Thymus (tissue), 11 donors: Measurements from ENCODE around the gene COL15A1. TPM values are rescaled to one million over a fixed set of nuclear protein-coding genes. Genes with fewer than 3 reads are reported as not detected.

Experiments
- DNase-seq, 9 donors: peaks; one replicate each; pipeline ENCODE4 v3.0.0-alpha.2; 2013; ENCODE audit warnings: low spot score in 9 of 9, low read depth in 6 of 9, missing footprints in 1 of 9
- H3K27ac ChIP-seq, 2 donors: one replicate each; pipeline ENCODE4 v1.5.1; 2013; ENCODE audit warnings: control low read depth in 1 of 2, low read depth in 1 of 2, low read length in 1 of 2, mild to moderate bottlenecking in 1 of 2, moderate library complexity in 1 of 2
- H3K27me3 ChIP-seq, 2 donors: one replicate each; pipeline ENCODE4 v1.5.1; 2013; ENCODE audit warnings: low read length in 1 of 2; ENCODE audit not compliant: control insufficient read depth in 2 of 2, insufficient read depth in 1 of 2
- H3K36me3 ChIP-seq, 2 donors: one replicate each; pipeline ENCODE4 v1.5.1; 2013; ENCODE audit warnings: low read length in 1 of 2, mild to moderate bottlenecking in 1 of 2, moderate library complexity in 1 of 2; ENCODE audit not compliant: control insufficient read depth in 2 of 2, insufficient read depth in 2 of 2
- H3K4me1 ChIP-seq, 2 donors: one replicate each; pipeline ENCODE4 v1.5.1; 2013; ENCODE audit warnings: low read length in 2 of 2; ENCODE audit not compliant: control insufficient read depth in 2 of 2, insufficient read depth in 2 of 2
- H3K4me3 ChIP-seq, 2 donors: one replicate each; pipeline ENCODE4 v1.5.1; 2013; ENCODE audit warnings: low read length in 2 of 2, control low read depth in 1 of 2, mild to moderate bottlenecking in 1 of 2
- H3K9me3 ChIP-seq, 2 donors: one replicate each; pipeline ENCODE4 v1.5.1; 2013; ENCODE audit warnings: low read length in 1 of 2, mild to moderate bottlenecking in 1 of 2; ENCODE audit not compliant: control insufficient read depth in 2 of 2, insufficient read depth in 1 of 2
- WGBS: extraction: QIAGEN DNeasy Blood & Tissue Kit; methylation state at CpG from one replicate; pipeline ENCODE4 v1.1.7; 2013; 5-methylcytosine and 5-hydroxymethylcytosine counted together
- polyA plus RNA-seq: library from polyadenylated mRNA; stranded (reverse); fragments of 200-250 nt; gene quantifications from one replicate; pipeline ENCODE4 v1.2.3, GENCODE V29; 2013
- total RNA-seq: library from RNA; stranded (reverse); fragments of 120-200 nt; gene quantifications from one replicate; pipeline ENCODE4 v1.2.4, GENCODE V29; 2013
- donor health status: healthy.

Gene COL15A1
- total and polyA plus RNA-seq, 2 donors: 3.8 to 13.2 TPM

- no peak for DNase-seq
- H3K4me1 ChIP-seq: peaks cover 15 to 34% of the 10 kb centered on the region in 2 donors
- no peaks in the 10 kb centered on the region for H3K27me3 ChIP-seq
- no peak overlapping the region for H3K27ac ChIP-seq
- H3K36me3 ChIP-seq: no peaks in the 10 kb centered on the region
- no peak overlapping the region for H3K4me3 ChIP-seq
- 92% methylated on average over 8 of the region's 8 CpGs for WGBS
- no peaks in the 10 kb centered on the region for H3K9me3 ChIP-seq
Observed at GRCh38 chr9:99073985-99074901, 130.5 kb downstream of the COL15A1 start.

DNA sequence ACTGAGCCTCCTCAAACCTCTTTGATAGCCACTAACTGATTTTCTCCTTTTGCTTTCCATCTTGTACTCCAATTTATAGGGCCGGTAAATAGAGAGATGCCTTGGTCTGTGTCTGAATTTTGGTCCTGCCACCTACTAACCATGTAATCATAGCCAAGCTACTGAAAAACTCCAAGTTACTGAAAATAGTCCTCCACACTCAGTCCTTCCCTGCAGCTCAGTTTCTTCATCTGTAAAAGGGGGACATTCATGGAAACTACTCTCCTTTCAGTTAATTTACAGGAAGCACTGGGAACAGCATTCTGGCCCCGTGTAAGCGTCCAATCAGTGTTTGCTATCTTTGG is 131.2 kb downstream of the COL15A1 start:
- H3K4me1 ChIP-seq: peaks cover 11 to 30% of the 10 kb centered on the region in 2 donors
- no peak overlapping the region for H3K27ac ChIP-seq
- H3K36me3 ChIP-seq: no peaks in the 10 kb centered on the region
- H3K4me3 ChIP-seq: no peak overlapping the region
- no peaks in the 10 kb centered on the region for H3K27me3 ChIP-seq
- H3K9me3 ChIP-seq: no peaks in the 10 kb centered on the region
- WGBS: 94% methylated on average over 3 of the region's 3 CpGs
- no peak for DNase-seq

DNA sequence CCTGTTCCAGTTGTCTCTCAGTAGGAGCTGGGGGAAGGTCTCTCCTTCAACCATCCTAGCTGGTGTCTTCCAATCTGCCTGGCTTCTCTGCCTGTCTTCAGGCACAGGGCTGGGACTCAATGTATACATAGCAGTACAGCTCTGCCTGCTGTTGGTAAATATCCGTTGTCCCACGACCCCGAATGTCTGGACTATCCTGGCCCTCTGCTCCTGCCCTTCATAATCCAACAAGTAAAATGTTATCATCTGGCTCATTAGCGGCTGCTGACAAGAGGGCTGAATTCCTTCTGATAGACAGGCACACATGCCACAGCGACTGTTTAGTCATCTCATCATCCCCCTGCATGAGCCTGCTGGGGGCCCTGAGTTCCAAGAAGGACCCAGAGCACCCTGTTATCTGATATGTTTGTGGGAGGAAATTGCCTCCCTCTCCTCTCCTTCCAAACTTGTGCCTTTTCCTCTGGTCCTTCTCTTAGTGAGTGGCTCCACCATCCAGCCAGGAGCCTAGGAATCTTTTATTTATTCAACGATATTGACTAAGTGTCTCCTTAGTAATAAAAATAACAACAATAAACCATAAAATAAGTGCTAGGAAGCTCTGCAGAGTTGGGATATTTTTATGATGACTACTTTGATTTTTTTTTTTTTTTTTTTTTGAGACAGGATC is 131.7 kb downstream of the COL15A1 start:
- no peak for DNase-seq
- no peaks in the 10 kb centered on the region for H3K9me3 ChIP-seq
- H3K27ac ChIP-seq: no peak overlapping the region
- H3K4me1 ChIP-seq: peaks cover 11 to 30% of the 10 kb centered on the region in 2 donors
- no peak overlapping the region for H3K4me3 ChIP-seq
- H3K36me3 ChIP-seq: no peaks in the 10 kb centered on the region
- H3K27me3 ChIP-seq: no peaks in the 10 kb centered on the region
- WGBS: 96% methylated on average over 6 of the region's 6 CpGs

- peak overlapping the region; percentile 22 to 88 for H3K27ac ChIP-seq
- H3K4me3 ChIP-seq: no peak overlapping the region
- no peaks in the 10 kb centered on the region for H3K27me3 ChIP-seq
- DNase-seq: no peak
- no peaks in the 10 kb centered on the region for H3K9me3 ChIP-seq
- no peaks in the 10 kb centered on the region for H3K36me3 ChIP-seq
- WGBS: 98% methylated on average over 4 of the region's 4 CpGs
- peaks cover 11 to 25% of the 10 kb centered on the region in 2 donors for H3K4me1 ChIP-seq
Observed at GRCh38 chr9:99076030-99076429, 132.3 kb downstream of the COL15A1 start.

DNA sequence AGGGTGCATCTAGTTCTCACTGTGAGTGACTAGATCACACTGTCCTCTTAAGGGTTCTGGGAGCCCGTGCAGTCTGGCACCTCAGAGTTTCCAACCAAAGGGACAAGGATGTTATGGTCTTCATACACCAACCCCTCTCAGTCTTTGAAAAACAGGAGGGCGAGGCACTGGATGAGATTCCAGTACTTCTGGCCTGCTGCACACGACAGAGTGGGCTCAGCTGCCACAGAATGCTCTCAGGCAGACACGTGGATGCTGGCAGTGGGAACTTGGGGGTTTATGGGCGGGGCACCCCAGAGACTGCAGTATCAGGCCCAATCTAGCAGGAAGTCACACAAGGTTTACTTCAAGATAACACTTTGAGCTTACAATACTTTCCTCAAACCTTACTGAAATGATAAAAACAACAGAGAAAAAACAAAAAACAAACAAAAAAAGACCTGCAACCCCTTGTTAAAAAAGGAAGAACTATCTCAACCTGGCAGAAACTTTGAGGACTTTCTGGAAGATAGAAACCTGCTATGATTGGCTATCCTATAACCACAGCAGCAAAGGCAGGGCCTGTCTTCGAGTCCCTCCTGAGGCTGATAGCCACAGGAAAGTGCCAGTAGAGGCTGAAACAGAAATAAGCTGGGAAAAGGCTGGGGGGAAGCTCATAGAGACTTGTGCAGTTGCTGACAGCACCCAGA is 132.9 kb downstream of the COL15A1 start:
- Histone ChIP-seq H3K4me3 (no peak overlapping the region), H3K4me1 (peaks cover 11 to 22% of the 10 kb centered on the region in 2 donors), H3K36me3 (no peaks in the 10 kb centered on the region), H3K9me3 (no peaks in the 10 kb centered on the region), H3K27me3 (no peaks in the 10 kb centered on the region), H3K27ac (peak overlapping the region; percentile 69 to 88)
- WGBS: 20% methylated on average over 6 of the region's 6 CpGs
- peak in 8 of 9 donors; percentile 45 to 88 (median 64) for DNase-seq

GRCh38 chr9:99078717-99079116 is 135.0 kb downstream of the COL15A1 start:
- no peak overlapping the region for H3K27ac ChIP-seq
- H3K36me3 ChIP-seq: no peaks in the 10 kb centered on the region
- no peak for DNase-seq
- peaks cover 11 to 22% of the 10 kb centered on the region in 2 donors for H3K4me1 ChIP-seq
- no peak overlapping the region for H3K4me3 ChIP-seq
- no peaks in the 10 kb centered on the region for H3K27me3 ChIP-seq
- H3K9me3 ChIP-seq: no peaks in the 10 kb centered on the region
- WGBS: 97% methylated on average over 2 of the region's 2 CpGs

DNA sequence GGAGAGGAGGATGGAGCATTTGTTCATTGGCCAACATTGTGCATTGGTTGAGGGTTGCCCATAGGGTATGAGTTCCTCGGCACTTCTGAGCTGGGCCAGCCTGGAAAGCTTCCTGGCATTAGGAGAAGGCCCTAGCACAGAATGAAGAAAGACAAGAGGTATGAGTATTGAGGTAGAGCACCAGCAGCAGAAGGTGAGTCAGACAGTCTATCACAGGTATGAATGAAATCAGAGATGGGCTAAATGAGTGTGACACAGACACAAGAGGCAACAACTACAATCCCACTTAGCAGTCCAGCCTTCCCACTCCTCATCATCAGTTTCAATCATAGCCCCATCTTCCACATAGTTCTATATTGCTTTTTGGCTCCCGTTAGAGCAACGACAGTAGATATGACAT is 135.8 kb downstream of the COL15A1 start:
- 97% methylated on average over 3 of the region's 3 CpGs for WGBS
- no peaks in the 10 kb centered on the region for H3K36me3 ChIP-seq
- no peak for DNase-seq

DNA sequence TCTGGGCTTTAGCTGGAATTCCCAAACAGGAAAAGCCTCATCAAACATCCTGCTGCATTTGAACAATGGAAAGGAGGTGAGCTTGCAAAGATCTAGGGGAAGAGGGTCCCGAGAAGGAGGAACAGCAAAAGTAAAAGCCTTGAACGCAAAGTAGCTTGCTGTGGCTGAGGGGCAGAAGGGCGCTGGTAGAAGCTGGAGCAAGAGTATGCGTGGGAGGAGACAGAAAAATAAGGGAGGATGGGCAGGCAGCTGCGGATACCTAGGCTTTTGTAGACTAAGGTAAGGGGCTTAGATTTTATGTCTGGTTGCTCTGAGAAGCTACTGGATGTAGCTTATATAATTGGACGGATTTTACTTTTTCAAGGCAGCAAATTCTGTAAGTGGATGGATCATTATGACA is 139.3 kb downstream of the COL15A1 start:
- Histone ChIP-seq H3K4me1 (peaks cover 0 to 5% of the 10 kb centered on the region in 2 donors), H3K27ac (no peak overlapping the region), H3K27me3 (no peaks in the 10 kb centered on the region), H3K9me3 (no peaks in the 10 kb centered on the region), H3K4me3 (no peak overlapping the region), H3K36me3 (no peaks in the 10 kb centered on the region)
- 95% methylated on average over 6 of the region's 6 CpGs for WGBS
- no peak for DNase-seq

More for the DNA sequence above, 135.8 kb downstream of the COL15A1 start:
- H3K4me1 ChIP-seq: peaks cover 11 to 22% of the 10 kb centered on the region in 2 donors
- no peak overlapping the region for H3K27ac ChIP-seq
- no peaks in the 10 kb centered on the region for H3K9me3 ChIP-seq
- no peaks in the 10 kb centered on the region for H3K27me3 ChIP-seq
- H3K4me3 ChIP-seq: no peak overlapping the region
